Hematopoietic multipotent progenitor cell treated with erythropoietin and hydrocortisone succinate and interleukin-3 and kit ligand, for 17 days (in vitro differentiated cells): ENCODE measurements around the gene ASCC1.

Source experiments
- DNase-seq: peaks from one replicate; pipeline ENCODE4 v3.0.0-alpha.2; 2015; ENCODE audit warnings: low spot score

The ASCC1 gene

DNA sequence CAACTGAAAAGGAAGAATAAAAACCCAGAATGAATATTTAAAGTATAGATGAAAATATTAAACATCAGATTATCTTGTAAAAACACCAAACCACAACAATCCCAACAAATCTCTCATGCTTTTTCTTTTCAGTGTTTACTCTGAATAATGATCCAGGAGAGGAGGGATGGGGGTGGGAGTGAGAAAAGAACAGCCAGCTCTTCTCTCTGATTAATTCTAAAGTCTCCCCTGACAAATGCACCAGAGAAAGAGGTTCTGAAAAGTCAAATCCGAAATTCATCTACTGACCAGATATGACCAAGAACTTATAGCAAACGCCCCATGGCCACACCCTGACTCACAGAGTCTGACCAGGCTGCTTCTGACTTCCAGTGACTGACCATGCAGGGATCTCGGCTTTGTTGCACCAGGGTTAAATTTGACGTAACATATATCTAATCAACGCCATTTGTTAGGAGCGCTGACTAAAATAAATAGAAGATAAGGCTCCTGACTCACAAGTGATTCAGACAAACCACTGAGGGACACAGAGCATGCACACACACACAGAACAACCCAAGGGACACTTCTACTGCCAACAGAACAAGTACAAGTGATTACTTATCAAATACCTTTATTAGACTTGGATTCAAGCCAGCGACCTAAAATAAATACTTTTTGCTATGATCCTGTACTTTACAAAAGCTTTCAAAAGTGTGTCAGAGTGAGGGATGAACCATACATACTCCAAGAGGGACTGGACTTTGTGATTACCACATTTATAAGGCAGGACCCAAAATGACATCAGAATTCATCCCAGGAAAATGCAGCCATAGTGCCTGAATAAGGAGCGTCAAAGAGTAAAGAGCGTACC lies 118.4 kb downstream of the ASCC1 start:
- DNase-seq = no peak

DNA sequence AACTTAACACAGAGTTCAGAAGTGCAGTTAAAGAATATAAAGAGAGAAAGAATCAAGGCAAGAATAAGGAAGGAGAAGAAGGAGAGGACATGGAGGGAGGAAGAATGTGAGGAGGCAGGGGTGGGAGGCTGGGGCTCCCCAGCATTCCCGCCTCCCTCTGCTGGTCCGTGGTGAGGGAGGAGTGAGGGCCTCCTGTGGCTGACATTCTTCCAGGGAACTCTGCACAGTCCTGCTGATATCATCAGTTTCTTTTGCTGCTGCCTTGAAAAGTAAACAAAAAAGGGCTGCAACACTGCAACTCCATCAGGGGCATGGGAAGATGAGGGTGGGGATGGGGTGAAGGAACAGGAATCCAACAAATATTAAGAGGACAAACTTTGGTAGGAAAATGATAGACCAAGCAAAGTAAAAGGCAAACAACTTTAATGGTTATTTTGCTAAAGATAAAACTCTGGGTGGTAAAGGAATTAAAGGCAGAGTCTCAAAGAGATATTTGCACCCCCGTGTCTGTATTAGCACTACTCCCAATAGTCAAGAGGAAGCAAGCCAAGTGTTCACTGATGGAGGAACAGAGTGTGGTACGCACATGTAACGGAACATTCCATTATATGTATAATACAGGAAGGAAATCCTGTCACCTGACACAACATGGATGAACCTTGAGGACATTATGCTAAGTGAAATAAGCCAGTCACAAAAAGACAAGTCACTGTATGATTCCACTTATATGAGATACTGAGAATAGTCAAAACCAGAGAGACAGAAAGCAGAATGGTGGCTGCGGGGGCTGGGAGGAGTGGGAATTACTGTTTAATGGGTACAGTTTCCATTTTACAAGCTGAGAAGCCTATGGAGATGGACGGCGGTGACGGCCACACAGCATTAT lies 119.7 kb downstream of the ASCC1 start:
- DNase-seq = no peak

DNA sequence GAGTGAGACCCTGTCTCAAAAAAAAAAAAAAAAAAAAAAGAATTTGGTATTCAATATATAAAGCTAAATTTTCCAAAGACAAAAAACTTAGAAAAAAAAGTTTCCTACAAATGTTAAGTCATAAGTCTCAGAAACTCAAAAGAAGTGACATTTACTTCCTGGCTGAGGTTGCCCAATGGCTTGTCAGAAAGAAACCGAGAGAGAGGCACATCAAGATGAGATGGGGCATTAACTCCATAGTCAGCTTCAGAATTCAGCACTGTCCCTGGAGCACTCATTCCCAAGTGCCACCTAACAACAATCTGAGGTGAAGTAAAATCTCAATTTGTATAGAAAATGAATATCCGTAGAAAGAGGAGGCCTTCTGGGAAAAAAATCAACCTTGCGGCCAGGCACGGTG lies 120.9 kb downstream of the ASCC1 start:
- DNase-seq = no peak

DNA sequence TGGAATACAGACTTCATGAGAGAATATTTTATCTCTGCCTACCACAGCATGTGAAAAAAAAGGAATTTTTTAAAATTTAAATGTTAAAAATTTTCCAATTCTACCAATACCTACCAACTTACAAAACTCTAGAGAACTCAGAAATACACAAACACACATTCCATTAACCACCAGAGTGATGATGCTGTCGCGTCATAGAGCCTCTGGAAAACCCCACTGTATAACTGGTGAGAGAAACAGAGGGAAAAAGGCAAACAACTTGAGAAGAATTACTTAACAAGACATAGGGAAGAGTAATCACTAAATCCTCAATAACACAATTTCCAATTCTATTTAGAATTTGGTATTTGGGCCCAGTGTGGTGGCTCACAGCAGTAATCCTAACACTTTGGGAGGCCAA lies 121.5 kb downstream of the ASCC1 start:
- DNase-seq = no peak

DNA sequence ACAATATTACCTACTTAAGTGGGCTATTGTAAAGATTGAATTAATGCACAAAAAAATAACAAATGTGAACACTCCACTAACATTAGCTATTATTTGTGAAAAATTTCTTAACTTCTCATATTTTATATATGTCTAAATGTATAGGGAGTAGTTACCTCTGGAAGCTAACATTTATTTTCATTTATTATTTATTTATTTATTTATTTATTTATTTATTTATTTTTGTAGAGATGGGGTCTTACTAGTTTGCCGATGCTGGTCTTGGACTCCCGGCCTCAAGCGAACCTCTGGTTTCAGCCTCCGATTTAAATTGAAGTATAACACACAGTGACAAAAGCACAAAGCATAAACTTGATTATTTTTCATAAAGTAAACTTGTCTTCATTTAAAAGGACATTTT lies 122.6 kb downstream of the ASCC1 start:
- DNase-seq = no peak

GRCh38 chr10:72092987-72093386 lies 123.1 kb downstream of the ASCC1 start:
- DNase-seq = no peak

GRCh38 chr10:72092171-72092924 lies 123.7 kb downstream of the ASCC1 start:
- no peak for DNase-seq

DNA sequence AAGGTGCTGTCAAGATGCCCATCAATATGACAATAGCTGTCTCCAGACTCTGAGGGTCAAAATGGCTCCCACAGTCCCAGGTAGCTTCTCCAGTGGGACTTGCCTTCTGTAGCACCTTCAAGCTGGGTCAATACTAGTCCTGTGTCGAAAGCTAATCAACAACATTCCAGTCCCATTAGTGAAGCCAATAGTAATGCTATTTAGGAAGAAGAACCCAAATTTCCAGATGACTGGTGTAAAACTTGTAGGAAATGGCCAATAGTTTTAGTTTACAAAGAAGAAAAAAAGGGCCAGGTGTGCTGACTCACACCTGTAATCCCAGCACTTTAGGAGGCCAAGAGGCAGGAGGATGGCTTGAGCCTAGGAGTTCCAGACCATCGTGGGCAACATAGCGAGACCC lies 125.8 kb downstream of the ASCC1 start:
- DNase-seq = no peak

DNA sequence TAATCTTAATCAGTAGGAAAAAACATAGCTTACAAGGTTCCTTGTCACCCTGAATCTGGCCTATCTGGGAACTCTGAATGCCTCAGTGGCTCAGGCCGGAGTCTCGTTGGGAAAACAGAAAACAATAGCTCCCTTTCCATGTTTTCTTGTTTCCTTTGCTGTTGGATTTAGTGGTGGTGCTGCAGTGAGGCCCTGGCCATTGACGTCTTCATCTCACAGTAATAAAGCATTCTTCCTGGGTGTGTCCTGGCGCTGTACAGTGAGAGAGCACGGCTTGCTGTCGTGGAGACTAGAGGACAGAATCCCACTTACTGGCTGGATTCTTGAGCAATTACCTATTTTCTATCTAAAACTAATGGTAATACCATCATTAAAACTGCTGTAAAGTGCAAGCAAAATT lies 126.5 kb downstream of the ASCC1 start:
- no peak for DNase-seq

DNA sequence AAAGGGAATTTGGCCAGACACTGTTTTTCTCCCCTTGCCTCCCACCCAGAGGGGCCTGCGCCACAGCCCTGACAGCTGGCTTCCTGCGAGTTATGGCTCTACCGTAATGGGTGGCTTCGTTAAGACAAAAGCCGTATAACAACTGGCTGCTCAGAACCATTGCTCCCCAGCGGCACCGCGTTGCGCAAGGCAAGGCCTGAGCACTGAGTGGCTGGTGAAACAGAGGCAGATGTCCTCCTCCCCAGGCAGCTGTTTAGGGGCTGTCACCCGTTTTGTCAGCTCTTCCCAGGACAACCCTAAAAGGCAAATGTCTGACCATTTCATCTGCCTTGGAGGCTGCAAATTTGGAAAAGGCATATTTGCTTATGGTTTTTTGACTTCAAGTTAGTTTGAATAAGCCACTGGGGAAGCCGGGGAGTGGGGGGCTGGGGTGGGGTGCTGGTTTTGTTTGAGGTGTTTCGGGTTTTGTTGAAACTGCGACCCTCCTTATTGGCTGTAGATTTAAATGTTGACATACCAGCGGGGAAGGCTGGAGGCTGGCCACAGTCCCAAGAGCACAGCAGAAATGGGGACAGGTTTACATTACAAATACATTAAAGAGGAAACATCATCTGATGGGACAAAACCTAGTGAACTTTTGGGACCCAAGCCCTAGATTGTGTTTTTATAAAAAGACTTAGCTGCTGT lies 127.0 kb downstream of the ASCC1 start:
- no peak for DNase-seq

DNA sequence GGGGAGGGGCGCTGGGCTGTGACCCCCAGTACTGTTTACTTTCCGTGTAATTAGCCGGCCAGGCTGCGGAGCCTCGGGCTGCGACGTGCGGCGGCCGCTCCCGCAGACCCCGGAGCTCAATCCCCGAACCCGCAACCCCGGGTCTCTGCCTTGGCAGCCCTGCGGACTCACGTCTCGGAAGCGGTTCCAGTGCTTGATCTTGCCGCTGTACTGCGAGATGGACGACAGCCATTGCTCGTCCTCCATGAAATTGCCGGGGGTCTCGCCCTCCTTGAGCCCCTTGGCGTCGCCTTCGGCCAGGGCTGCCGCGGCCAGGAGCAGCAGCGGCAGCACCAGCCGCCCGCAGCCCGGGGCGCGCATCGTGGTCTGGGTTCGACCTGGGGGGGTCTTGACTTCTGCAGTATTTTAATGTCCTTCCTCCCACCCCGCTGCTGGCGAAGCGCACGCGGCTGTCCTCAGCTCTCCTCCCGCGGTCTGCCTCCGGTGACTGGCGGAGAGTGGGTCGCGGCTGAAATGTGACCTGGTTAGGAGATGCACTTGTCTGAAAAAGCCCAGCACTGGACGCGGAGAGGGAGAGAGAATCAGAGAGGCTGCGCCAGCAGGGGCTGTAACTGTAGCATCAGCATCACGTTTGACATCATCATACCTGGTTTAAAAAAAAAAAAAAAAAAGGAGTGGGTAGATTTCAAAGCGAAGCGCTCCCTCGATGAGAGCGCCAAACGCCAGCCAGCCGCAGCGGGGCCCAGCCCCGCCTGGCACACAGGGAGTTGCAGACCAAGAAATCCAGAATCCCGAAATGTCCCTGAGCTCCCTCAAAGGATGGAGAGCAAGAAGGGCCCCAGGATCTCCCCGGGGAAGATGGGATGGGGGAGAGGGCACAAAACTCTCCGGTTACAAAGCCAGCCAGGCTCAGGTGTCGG lies 127.8 kb downstream of the ASCC1 start, which contains the start of gene SPOCK2:
SPOCK2 (minus strand) TSS at position 583 of the 920 bp plus-strand sequence; CDS start at position 360, 223 bp downstream.
- DNase-seq = no peak

GRCh38 chr10:72087392-72087968 lies 128.6 kb downstream of the ASCC1 start:
- no peak for DNase-seq

GRCh38 chr10:72086466-72087391 lies 129.3 kb downstream of the ASCC1 start:
- no peak for DNase-seq

GRCh38 chr10:72085864-72086465 lies 130.1 kb downstream of the ASCC1 start:
- no peak for DNase-seq

DNA sequence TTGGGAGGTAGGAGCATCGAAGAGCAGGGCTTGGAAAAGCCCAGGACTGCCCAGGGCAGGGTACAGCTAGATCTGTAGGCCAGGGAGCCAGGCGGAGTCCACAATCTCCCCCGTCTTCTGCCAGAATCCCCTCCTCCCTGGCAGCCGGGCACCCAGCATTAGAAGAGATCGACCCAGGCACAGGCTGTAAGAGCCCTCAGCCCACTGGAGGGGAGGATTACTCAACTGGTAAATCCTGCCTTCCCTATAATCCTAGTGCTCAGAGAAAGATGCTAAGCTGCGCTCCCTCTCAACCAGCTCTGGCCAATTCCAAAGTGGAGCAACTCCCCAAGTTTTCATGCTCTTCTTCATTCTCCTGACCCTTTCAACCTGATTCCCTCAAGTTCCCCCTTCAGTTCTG lies 130.9 kb downstream of the ASCC1 start:
- no peak for DNase-seq

DNA sequence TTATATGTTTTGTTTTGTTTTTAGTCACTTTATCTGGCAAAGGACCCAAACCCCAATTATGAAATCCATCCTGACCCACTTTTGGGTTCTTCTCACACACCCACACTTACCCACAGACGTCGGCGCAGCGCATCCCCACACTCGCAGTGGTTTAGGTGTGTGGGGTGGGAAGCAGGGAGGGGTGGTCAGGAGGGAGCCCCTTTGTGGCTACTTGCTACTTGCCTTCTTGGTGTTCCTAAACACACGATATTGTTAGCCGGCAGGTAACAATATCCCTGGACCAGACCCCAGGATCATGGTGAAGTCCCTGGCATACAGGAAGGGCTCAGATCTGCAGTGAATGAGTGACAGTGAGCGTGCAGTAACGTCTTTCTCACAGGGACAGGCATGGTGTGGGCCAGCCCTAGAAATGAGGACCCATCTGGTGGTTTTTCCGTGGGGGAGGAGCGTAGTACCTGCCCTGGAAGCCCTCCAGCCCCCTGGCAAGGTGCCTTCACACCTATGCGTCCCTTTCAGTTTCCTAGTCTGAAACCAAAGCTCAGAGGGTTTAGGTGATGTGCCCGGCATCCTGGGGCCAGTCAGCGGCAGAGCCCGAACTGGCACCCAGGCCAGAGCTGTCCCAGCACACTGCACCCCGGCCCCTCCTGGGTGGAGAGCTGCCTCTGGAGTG lies 132.2 kb downstream of the ASCC1 start:
- no peak for DNase-seq

GRCh38 chr10:72082856-72083789 lies 133.0 kb downstream of the ASCC1 start:
- no peak for DNase-seq
